Mucosa of rectum (tissue), 2 donors: ENCODE data around the gene VEGFA.
A peak's percentile ranks its signal among the peaks of the same experiment; 100 is the strongest.

ENCODE experiments used
- H3K27ac ChIP-seq, 2 donors: one replicate each; pipeline ENCODE4 v1.7.0; 2013; ENCODE audit warnings: inconsistent platforms in 2 of 2, low read depth in 2 of 2, low read length in 2 of 2
- H3K27me3 ChIP-seq, 2 donors: one replicate each; pipeline ENCODE4 v1.7.0; 2013; ENCODE audit warnings: low read length in 2 of 2; ENCODE audit not compliant: control insufficient read depth in 2 of 2, insufficient read depth in 2 of 2
- H3K36me3 ChIP-seq, 2 donors: one replicate each; pipeline ENCODE4 v1.7.0; 2013; ENCODE audit warnings: low read length in 2 of 2; ENCODE audit not compliant: control insufficient read depth in 2 of 2, insufficient read depth in 2 of 2
- H3K4me1 ChIP-seq, 2 donors: one replicate each; pipeline ENCODE4 v1.7.0; 2013; ENCODE audit warnings: low read length in 2 of 2, mild to moderate bottlenecking in 1 of 2; ENCODE audit not compliant: control insufficient read depth in 2 of 2, insufficient read depth in 2 of 2
- H3K4me3 ChIP-seq, 2 donors: one replicate each; pipeline ENCODE4 v1.7.0; 2013; ENCODE audit warnings: low read length in 2 of 2
- H3K9ac ChIP-seq, 2 donors: one replicate each; pipeline ENCODE4 v1.7.0; 2013; ENCODE audit warnings: low read length in 2 of 2, low read depth in 1 of 2, mild to moderate bottlenecking in 1 of 2
- H3K9me3 ChIP-seq, 2 donors: one replicate each; pipeline ENCODE4 v1.7.0; 2013; ENCODE audit warnings: low read length in 2 of 2; ENCODE audit not compliant: control insufficient read depth in 2 of 2
- donor health status: healthy.
- donor health status: Normal muscosa, but diverticular disease.

Gene VEGFA

GRCh38 chr6:43830775-43831174 is 60.8 kb downstream of the VEGFA start:
- Histone ChIP-seq H3K27ac (peak overlapping the region; percentile 52 to 56), H3K9ac (peak overlapping the region in 1 of 2 donors; percentile 35), H3K36me3 (no peaks in the 10 kb centered on the region), H3K4me1 (peaks cover 16 to 19% of the 10 kb centered on the region in 2 donors), H3K9me3 (no peaks in the 10 kb centered on the region), H3K27me3 (no peaks in the 10 kb centered on the region), H3K4me3 (no peak overlapping the region)

GRCh38 chr6:43831191-43831590 is 61.2 kb downstream of the VEGFA start:
- Histone ChIP-seq H3K36me3 (no peaks in the 10 kb centered on the region), H3K4me1 (peaks cover 16 to 19% of the 10 kb centered on the region in 2 donors), H3K27ac (peak overlapping the region; percentile 52 to 56), H3K9ac (peak overlapping the region in 1 of 2 donors; percentile 35), H3K4me3 (no peak overlapping the region), H3K9me3 (no peaks in the 10 kb centered on the region), H3K27me3 (no peaks in the 10 kb centered on the region)

- Histone ChIP-seq H3K9me3 (no peaks in the 10 kb centered on the region), H3K4me1 (peaks cover 16 to 19% of the 10 kb centered on the region in 2 donors), H3K27ac (no peak overlapping the region), H3K27me3 (no peaks in the 10 kb centered on the region), H3K4me3 (no peak overlapping the region), H3K36me3 (no peaks in the 10 kb centered on the region), H3K9ac (no peak overlapping the region)
These were observed 63.4 kb downstream of the VEGFA start for GRCh38 chr6:43833223-43833995.

GRCh38 chr6:43833996-43834390 is 64.0 kb downstream of the VEGFA start:
- no peaks in the 10 kb centered on the region for H3K36me3 ChIP-seq
- no peaks in the 10 kb centered on the region for H3K27me3 ChIP-seq
- no peak overlapping the region for H3K9ac ChIP-seq
- no peak overlapping the region for H3K27ac ChIP-seq
- H3K4me1 ChIP-seq: peaks cover 16 to 19% of the 10 kb centered on the region in 2 donors
- H3K4me3 ChIP-seq: no peak overlapping the region
- H3K9me3 ChIP-seq: no peaks in the 10 kb centered on the region

- Histone ChIP-seq H3K27ac (no peak overlapping the region), H3K36me3 (no peaks in the 10 kb centered on the region), H3K9me3 (no peaks in the 10 kb centered on the region), H3K4me1 (peaks cover 16 to 19% of the 10 kb centered on the region in 2 donors), H3K27me3 (no peaks in the 10 kb centered on the region), H3K9ac (no peak overlapping the region), H3K4me3 (no peak overlapping the region)
These were observed 64.6 kb downstream of the VEGFA start for GRCh38 chr6:43834528-43835155.

- Histone ChIP-seq H3K27ac (no peak overlapping the region), H3K9ac (no peak overlapping the region), H3K4me1 (peaks cover 12% of the 10 kb centered on the region in 2 donors), H3K4me3 (no peak overlapping the region), H3K27me3 (no peaks in the 10 kb centered on the region), H3K36me3 (no peaks in the 10 kb centered on the region), H3K9me3 (no peaks in the 10 kb centered on the region)
These were observed 65.9 kb downstream of the VEGFA start for GRCh38 chr6:43835872-43836419.
